Lower leg skin (tissue), 3 donors: Measurements from ENCODE around the gene PSD4.

Experiments used
- CTCF ChIP-seq, 3 donors: fragments of 450-650 bp; IDR thresholded peaks; one replicate each; pipeline ENCODE4 v1.5.1; 2016; ENCODE audit warnings: antibody characterized with exemption in 3 of 3, mild to moderate bottlenecking in 3 of 3, moderate library complexity in 2 of 3
- POLR2A ChIP-seq, 2 donors: fragments of 450-650 bp; IDR thresholded peaks; one replicate each; pipeline ENCODE4 v1.6.1; 2016 to 2017; ENCODE audit warnings: antibody characterized with exemption in 2 of 2, mild to moderate bottlenecking in 1 of 2, moderate library complexity in 1 of 2

DNA sequence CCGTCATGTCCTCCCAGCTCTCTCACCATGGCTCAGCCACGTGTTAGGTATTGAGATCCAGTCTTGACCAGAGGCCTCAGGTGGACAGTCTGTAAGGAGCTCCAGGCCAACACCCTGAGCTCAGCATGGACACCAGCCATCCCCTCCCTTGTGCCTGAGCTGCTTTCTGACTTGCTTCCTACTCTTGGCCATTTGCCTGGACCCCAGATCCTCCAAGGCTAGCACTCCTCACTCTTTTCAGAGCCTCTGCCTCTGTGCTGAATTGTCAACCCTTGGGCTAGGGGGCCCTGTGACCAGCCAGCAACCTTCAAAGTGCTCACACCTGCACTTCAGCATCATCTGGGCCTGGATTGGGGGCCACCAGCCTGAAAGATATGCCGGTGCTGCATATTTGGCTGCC, 58.4 kb downstream of the PSD4 start:
- TF ChIP-seq CTCF (IDR thresholded peaks at IDR 0.05) (no peak), POLR2A (IDR thresholded peaks at IDR 0.05) (no peak)
